IPS-NIHi11 (cell line): ENCODE results near the gene NMNAT1.
"Not testable (repeated sequence)": the region's sequence is repeated elsewhere in the genome, so short reads cannot be mapped to it uniquely, and the experiment has no call there.

Experiments
- DNase-seq: peaks from one replicate; pipeline ENCODE4 v3.0.0; 2012; ENCODE audit warnings: mixed read lengths, low spot score

Gene NMNAT1

GRCh38 chr1:10020086-10020485 is 76.8 kb downstream of the NMNAT1 start:
- no peak for DNase-seq

GRCh38 chr1:10020678-10021077 is 77.4 kb downstream of the NMNAT1 start:
- DNase-seq: not testable (repeated sequence)

GRCh38 chr1:10021992-10022391 is 78.7 kb downstream of the NMNAT1 start:
- not testable (repeated sequence) for DNase-seq

- no peak for DNase-seq
Measured at GRCh38 chr1:10022656-10023055, 79.4 kb downstream of the NMNAT1 start.

GRCh38 chr1:10025354-10025753 is 82.1 kb downstream of the NMNAT1 start:
- DNase-seq: no peak

GRCh38 chr1:10027027-10027426 is 83.8 kb downstream of the NMNAT1 start:
- DNase-seq: no peak

GRCh38 chr1:10028956-10029500 is 85.8 kb downstream of the NMNAT1 start:
- not testable (repeated sequence) for DNase-seq

- DNase-seq: no peak
Measured at GRCh38 chr1:10031461-10031860, 88.2 kb downstream of the NMNAT1 start.

GRCh38 chr1:10032590-10033358 is 89.5 kb downstream of the NMNAT1 start, which contains the start of gene UBE4B:
Gene UBE4B (plus strand): TSS chr1:10032958. CDS start chr1:10033671, 713 bp downstream.
- peak; percentile 98 for DNase-seq

- no peak for DNase-seq
Measured at GRCh38 chr1:10033359-10033845, 90.1 kb downstream of the NMNAT1 start.
